ENCODE data around the gene CDC26. TPM values are rescaled to one million over a fixed set of nuclear protein-coding genes. Genes with fewer than 3 reads are reported as not detected.
"Not testable (repeated sequence)": the region's sequence is repeated elsewhere in the genome, so short reads cannot be mapped to it uniquely, and the experiment has no call there.

Gene CDC26
- total RNA-seq, 1 experiment from 2014 or later, result 25.4 TPM

DNA sequence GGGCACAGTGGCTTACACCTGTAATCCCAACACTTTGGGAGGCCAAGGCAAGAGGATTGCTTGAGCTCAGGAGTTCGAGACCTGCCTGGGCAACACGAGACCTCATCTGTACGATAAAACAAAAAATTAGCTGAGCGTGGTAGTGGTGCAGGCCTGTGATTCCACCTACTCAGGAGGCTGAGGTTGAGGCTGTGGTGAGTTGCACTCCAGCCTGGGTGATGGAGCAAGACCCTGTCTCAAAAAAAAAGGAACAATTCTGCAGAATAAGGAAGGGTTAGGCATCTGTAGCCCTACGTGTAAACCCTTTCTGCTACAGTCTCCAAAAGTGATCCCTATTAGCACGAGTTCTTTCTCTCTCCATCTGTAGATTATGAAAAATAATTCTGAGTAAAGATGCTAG lies 19.9 kb downstream of the CDC26 start:
- intact Hi-C loops (cut with micrococcal nuclease; ENCODE audit: unreplicated experiment), result no loop called here

GRCh38 chr9:113254991-113255390 lies 20.4 kb downstream of the CDC26 start:
- Histone ChIP-seq H3K27me3 (replicated peaks; ENCODE audit: insufficient read depth, low read depth, low read length, poor library complexity) (no peaks in the 10 kb centered on the region), H3K36me3 (ENCODE audit: insufficient read depth, low read length, poor library complexity, severe bottlenecking) (peaks cover 23% of the 10 kb centered on the region), H3K27ac (ENCODE audit: low read depth, low read length, poor library complexity, severe bottlenecking) (no peak overlapping the region), H3K4me3 (ENCODE audit: low read depth, low read length, poor library complexity, severe bottlenecking) (no peak overlapping the region), H3K4me1 (ENCODE audit: insufficient read depth, low read length, poor library complexity, severe bottlenecking) (no peaks in the 10 kb centered on the region), H3K9me3 (ENCODE audit: low read depth, low read length, poor library complexity, severe bottlenecking) (no peaks in the 10 kb centered on the region)
- POLR2A ChIA-PET (ENCODE audit: low non-redundant PET), result no interaction called here
- BruUV-seq (replicated peaks), result no TSS peak
- no peak for DNase-seq (ENCODE audit: low spot score)
- intact Hi-C loops (cut with micrococcal nuclease; ENCODE audit: unreplicated experiment), result no loop called here
- CTCF ChIA-PET, result no interaction called here
- TF ChIP-seq, protein P1, sequence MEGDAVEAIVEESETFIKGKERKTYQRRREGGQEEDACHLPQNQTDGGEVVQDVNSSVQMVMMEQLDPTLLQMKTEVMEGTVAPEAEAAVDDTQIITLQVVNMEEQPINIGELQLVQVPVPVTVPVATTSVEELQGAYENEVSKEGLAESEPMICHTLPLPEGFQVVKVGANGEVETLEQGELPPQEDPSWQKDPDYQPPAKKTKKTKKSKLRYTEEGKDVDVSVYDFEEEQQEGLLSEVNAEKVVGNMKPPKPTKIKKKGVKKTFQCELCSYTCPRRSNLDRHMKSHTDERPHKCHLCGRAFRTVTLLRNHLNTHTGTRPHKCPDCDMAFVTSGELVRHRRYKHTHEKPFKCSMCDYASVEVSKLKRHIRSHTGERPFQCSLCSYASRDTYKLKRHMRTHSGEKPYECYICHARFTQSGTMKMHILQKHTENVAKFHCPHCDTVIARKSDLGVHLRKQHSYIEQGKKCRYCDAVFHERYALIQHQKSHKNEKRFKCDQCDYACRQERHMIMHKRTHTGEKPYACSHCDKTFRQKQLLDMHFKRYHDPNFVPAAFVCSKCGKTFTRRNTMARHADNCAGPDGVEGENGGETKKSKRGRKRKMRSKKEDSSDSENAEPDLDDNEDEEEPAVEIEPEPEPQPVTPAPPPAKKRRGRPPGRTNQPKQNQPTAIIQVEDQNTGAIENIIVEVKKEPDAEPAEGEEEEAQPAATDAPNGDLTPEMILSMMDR (conservative IDR thresholded peaks at IDR 0.05; ENCODE audit: low read depth, low read length), result no peak

More for the DNA sequence above, 19.9 kb downstream of the CDC26 start:
- TF ChIP-seq, protein P1 (conservative IDR thresholded peaks at IDR 0.05; ENCODE audit: low read depth, low read length), result no peak
- TF ChIP-seq EZH2 (IDR thresholded peaks at IDR 0.05; ENCODE audit: borderline replicate concordance, low read depth, low read length, poor library complexity, severe bottlenecking), result no peak
- H3K9me3 ChIP-seq (ENCODE audit: low read depth, low read length, poor library complexity, severe bottlenecking), result no peaks in the 10 kb centered on the region
- H3K4me3 ChIP-seq (ENCODE audit: low read depth, low read length, poor library complexity, severe bottlenecking), result no peak overlapping the region
- no peak for DNase-seq (ENCODE audit: low spot score)
- ChIA-PET POLR2A (ENCODE audit: low non-redundant PET) (no interaction called here), CTCF (no interaction called here)
- peaks cover 23% of the 10 kb centered on the region for H3K36me3 ChIP-seq (ENCODE audit: insufficient read depth, low read length, poor library complexity, severe bottlenecking)
- H3K27me3 ChIP-seq (replicated peaks; ENCODE audit: insufficient read depth, low read depth, low read length, poor library complexity), result no peaks in the 10 kb centered on the region
- no peak overlapping the region for H3K27ac ChIP-seq (ENCODE audit: low read depth, low read length, poor library complexity, severe bottlenecking)
- no peaks in the 10 kb centered on the region for H3K4me1 ChIP-seq (ENCODE audit: insufficient read depth, low read length, poor library complexity, severe bottlenecking)
- BruUV-seq (replicated peaks), result no TSS peak

DNA sequence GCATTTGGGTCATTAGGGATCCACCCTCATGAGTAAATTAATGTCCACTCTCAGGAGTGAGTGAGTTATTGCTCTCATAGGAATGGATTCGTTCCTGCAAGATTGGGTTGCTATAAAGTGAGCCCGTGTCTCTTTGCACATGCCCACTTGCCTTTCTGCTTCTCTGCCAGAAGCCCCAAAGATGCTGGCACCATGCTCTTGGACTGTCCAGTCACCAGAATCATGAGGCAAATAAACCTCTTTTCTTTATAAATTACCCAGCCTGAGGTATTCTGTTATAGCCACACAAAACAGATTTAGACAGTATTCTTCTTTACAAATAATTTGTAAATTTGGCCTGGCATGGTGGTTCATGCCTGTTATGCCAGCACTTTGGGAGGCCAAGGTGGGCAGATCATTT lies 24.6 kb downstream of the CDC26 start:
- Histone ChIP-seq H3K4me3 (ENCODE audit: low read depth, low read length, poor library complexity, severe bottlenecking) (no peak overlapping the region), H3K36me3 (ENCODE audit: insufficient read depth, low read length, poor library complexity, severe bottlenecking) (no peaks in the 10 kb centered on the region), H3K27me3 (replicated peaks; ENCODE audit: insufficient read depth, low read depth, low read length, poor library complexity) (no peaks in the 10 kb centered on the region), H3K27ac (ENCODE audit: low read depth, low read length, poor library complexity, severe bottlenecking) (no peak overlapping the region), H3K9me3 (ENCODE audit: low read depth, low read length, poor library complexity, severe bottlenecking) (no peaks in the 10 kb centered on the region), H3K4me1 (ENCODE audit: insufficient read depth, low read length, poor library complexity, severe bottlenecking) (no peaks in the 10 kb centered on the region)
- BruUV-seq (replicated peaks), result no TSS peak
- no peak for DNase-seq (ENCODE audit: low spot score)
- intact Hi-C loops (cut with micrococcal nuclease; ENCODE audit: unreplicated experiment), result no loop called here
- no peak for TF ChIP-seq EZH2 (IDR thresholded peaks at IDR 0.05; ENCODE audit: borderline replicate concordance, low read depth, low read length, poor library complexity, severe bottlenecking)
- TF ChIP-seq, protein P1 (conservative IDR thresholded peaks at IDR 0.05; ENCODE audit: low read depth, low read length), result no peak
- CTCF ChIA-PET, result no interaction called here
- POLR2A ChIA-PET (ENCODE audit: low non-redundant PET), result no interaction called here

- POLR2A ChIA-PET (ENCODE audit: low non-redundant PET); CTCF ChIA-PET; H3K4me1 ChIP-seq (ENCODE audit: insufficient read depth, low read length, poor library complexity, severe bottlenecking); H3K36me3 ChIP-seq (ENCODE audit: insufficient read depth, low read length, poor library complexity, severe bottlenecking); BruUV-seq (replicated peaks); H3K9me3 ChIP-seq (ENCODE audit: low read depth, low read length, poor library complexity, severe bottlenecking); DNase-seq (ENCODE audit: low spot score); H3K27me3 ChIP-seq (replicated peaks; ENCODE audit: insufficient read depth, low read depth, low read length, poor library complexity); intact Hi-C loops (cut with micrococcal nuclease; ENCODE audit: unreplicated experiment); H3K27ac ChIP-seq (ENCODE audit: low read depth, low read length, poor library complexity, severe bottlenecking); H3K4me3 ChIP-seq (ENCODE audit: low read depth, low read length, poor library complexity, severe bottlenecking): not testable (repeated sequence)
Measured at GRCh38 chr9:113249661-113250060, 25.7 kb downstream of the CDC26 start.

Data from A673 (cell line).